Measurements from ENCODE around the gene TP53AIP1.

The TP53AIP1 gene

GRCh38 chr11:128962896-128963295 lies 20.2 kb upstream of the TP53AIP1 start:
- Histone ChIP-seq H3K27ac (ENCODE audit: low read depth, low read length) (no peak overlapping the region), H3K36me3 (ENCODE audit: insufficient read depth, low read length) (no peaks in the 10 kb centered on the region), H3K4me3 (ENCODE audit: low read length) (no peak overlapping the region), H3K4me1 (ENCODE audit: insufficient read depth, low read length) (no peaks in the 10 kb centered on the region), H3K27me3 (ENCODE audit: insufficient read depth, low read length) (no peaks in the 10 kb centered on the region), H3K9ac (ENCODE audit: low read depth, low read length) (no peak overlapping the region), H3K9me3 (ENCODE audit: insufficient read depth, low read depth, low read length) (no peaks in the 10 kb centered on the region)
- 95% methylated on average over 5 of the region's 5 CpGs for WGBS

- WGBS, result 93% methylated on average over 2 of the region's 2 CpGs
- Histone ChIP-seq H3K4me3 (ENCODE audit: low read length) (no peak overlapping the region), H3K36me3 (ENCODE audit: insufficient read depth, low read length) (no peaks in the 10 kb centered on the region), H3K27me3 (ENCODE audit: insufficient read depth, low read length) (no peaks in the 10 kb centered on the region), H3K9ac (ENCODE audit: low read depth, low read length) (no peak overlapping the region), H3K9me3 (ENCODE audit: insufficient read depth, low read depth, low read length) (no peaks in the 10 kb centered on the region), H3K27ac (ENCODE audit: low read depth, low read length) (no peak overlapping the region), H3K4me1 (ENCODE audit: insufficient read depth, low read length) (no peaks in the 10 kb centered on the region)
Measured at GRCh38 chr11:128961645-128962044, 19.0 kb upstream of the TP53AIP1 start.

GRCh38 chr11:128957202-128957482 lies 14.5 kb upstream of the TP53AIP1 start:
- Histone ChIP-seq H3K4me1 (ENCODE audit: insufficient read depth, low read length) (no peaks in the 10 kb centered on the region), H3K9ac (ENCODE audit: low read depth, low read length) (no peak overlapping the region), H3K4me3 (ENCODE audit: low read length) (no peak overlapping the region), H3K9me3 (ENCODE audit: insufficient read depth, low read depth, low read length) (no peaks in the 10 kb centered on the region), H3K36me3 (ENCODE audit: insufficient read depth, low read length) (no peaks in the 10 kb centered on the region), H3K27ac (ENCODE audit: low read depth, low read length) (no peak overlapping the region), H3K27me3 (ENCODE audit: insufficient read depth, low read length) (peaks cover 4% of the 10 kb centered on the region; the same call in 1 of the 2 replicates)
- WGBS, result 92% methylated on average over 8 of the region's 8 CpGs

- H3K4me1 ChIP-seq (ENCODE audit: insufficient read depth, low read length), result no peaks in the 10 kb centered on the region
- no peak overlapping the region for H3K27ac ChIP-seq (ENCODE audit: low read depth, low read length)
- WGBS, result 51% methylated on average over 7 of the region's 8 CpGs
- H3K9me3 ChIP-seq (ENCODE audit: insufficient read depth, low read depth, low read length), result no peaks in the 10 kb centered on the region
- no peak overlapping the region for H3K9ac ChIP-seq (ENCODE audit: low read depth, low read length)
- no peak overlapping the region for H3K4me3 ChIP-seq (ENCODE audit: low read length)
- H3K27me3 ChIP-seq (ENCODE audit: insufficient read depth, low read length), result peaks cover 5% of the 10 kb centered on the region; the same call in 1 of the 2 replicates
- no peaks in the 10 kb centered on the region for H3K36me3 ChIP-seq (ENCODE audit: insufficient read depth, low read length)
Measured at GRCh38 chr11:128956401-128957201, 13.9 kb upstream of the TP53AIP1 start.

- Histone ChIP-seq H3K4me3 (ENCODE audit: low read length) (no peak overlapping the region), H3K9me3 (ENCODE audit: insufficient read depth, low read depth, low read length) (no peaks in the 10 kb centered on the region), H3K9ac (ENCODE audit: low read depth, low read length) (no peak overlapping the region), H3K27me3 (ENCODE audit: insufficient read depth, low read length) (peaks cover 5% of the 10 kb centered on the region; the same call in 1 of the 2 replicates), H3K4me1 (ENCODE audit: insufficient read depth, low read length) (no peaks in the 10 kb centered on the region), H3K36me3 (ENCODE audit: insufficient read depth, low read length) (no peaks in the 10 kb centered on the region), H3K27ac (ENCODE audit: low read depth, low read length) (no peak overlapping the region)
- WGBS, result 69% methylated on average over 3 of the region's 3 CpGs
Measured at GRCh38 chr11:128955636-128956035, 13.0 kb upstream of the TP53AIP1 start.

- Histone ChIP-seq H3K27me3 (ENCODE audit: insufficient read depth, low read length) (peaks cover 5% of the 10 kb centered on the region; the same call in 1 of the 2 replicates), H3K4me3 (ENCODE audit: low read length) (no peak overlapping the region), H3K4me1 (ENCODE audit: insufficient read depth, low read length) (no peaks in the 10 kb centered on the region), H3K9me3 (ENCODE audit: insufficient read depth, low read depth, low read length) (no peaks in the 10 kb centered on the region), H3K9ac (ENCODE audit: low read depth, low read length) (no peak overlapping the region), H3K36me3 (ENCODE audit: insufficient read depth, low read length) (no peaks in the 10 kb centered on the region), H3K27ac (ENCODE audit: low read depth, low read length) (no peak overlapping the region)
- 91% methylated on average over 16 of the region's 16 CpGs for WGBS
Measured at GRCh38 chr11:128953151-128953550, 10.5 kb upstream of the TP53AIP1 start.

GRCh38 chr11:128949791-128950454 lies 7.3 kb upstream of the TP53AIP1 start:
- H3K27me3 ChIP-seq (ENCODE audit: insufficient read depth, low read length), result peaks cover 5% of the 10 kb centered on the region; the same call in 1 of the 2 replicates
- no peak overlapping the region for H3K9ac ChIP-seq (ENCODE audit: low read depth, low read length)
- H3K4me3 ChIP-seq (ENCODE audit: low read length), result no peak overlapping the region
- H3K27ac ChIP-seq (ENCODE audit: low read depth, low read length), result no peak overlapping the region
- 89% methylated on average over 12 of the region's 13 CpGs for WGBS
- no peaks in the 10 kb centered on the region for H3K36me3 ChIP-seq (ENCODE audit: insufficient read depth, low read length)
- no peaks in the 10 kb centered on the region for H3K4me1 ChIP-seq (ENCODE audit: insufficient read depth, low read length)
- H3K9me3 ChIP-seq (ENCODE audit: insufficient read depth, low read depth, low read length), result no peaks in the 10 kb centered on the region

- H3K9me3 ChIP-seq (ENCODE audit: insufficient read depth, low read depth, low read length), result no peaks in the 10 kb centered on the region
- H3K27me3 ChIP-seq (ENCODE audit: insufficient read depth, low read length), result peaks cover 5% of the 10 kb centered on the region; the same call in 1 of the 2 replicates
- no peak overlapping the region for H3K4me3 ChIP-seq (ENCODE audit: low read length)
- H3K36me3 ChIP-seq (ENCODE audit: insufficient read depth, low read length), result no peaks in the 10 kb centered on the region
- 37% methylated on average over 3 of the region's 3 CpGs for WGBS
- no peak overlapping the region for H3K27ac ChIP-seq (ENCODE audit: low read depth, low read length)
- no peaks in the 10 kb centered on the region for H3K4me1 ChIP-seq (ENCODE audit: insufficient read depth, low read length)
- no peak overlapping the region for H3K9ac ChIP-seq (ENCODE audit: low read depth, low read length)
Measured at GRCh38 chr11:128948583-128948982, 5.9 kb upstream of the TP53AIP1 start.

GRCh38 chr11:128947773-128948172 lies 5.1 kb upstream of the TP53AIP1 start:
- H3K4me1 ChIP-seq (ENCODE audit: insufficient read depth, low read length), result no peaks in the 10 kb centered on the region
- 92% methylated on average over 2 of the region's 2 CpGs for WGBS
- H3K9me3 ChIP-seq (ENCODE audit: insufficient read depth, low read depth, low read length), result no peaks in the 10 kb centered on the region
- H3K36me3 ChIP-seq (ENCODE audit: insufficient read depth, low read length), result no peaks in the 10 kb centered on the region
- no peak overlapping the region for H3K27ac ChIP-seq (ENCODE audit: low read depth, low read length)
- H3K4me3 ChIP-seq (ENCODE audit: low read length), result no peak overlapping the region
- peaks cover 8% of the 10 kb centered on the region; the same call in 1 of the 2 replicates for H3K27me3 ChIP-seq (ENCODE audit: insufficient read depth, low read length)
- H3K9ac ChIP-seq (ENCODE audit: low read depth, low read length), result no peak overlapping the region

GRCh38 chr11:128946648-128947047 lies 4.0 kb upstream of the TP53AIP1 start:
- Histone ChIP-seq H3K27me3 (ENCODE audit: insufficient read depth, low read length) (peaks cover 3% of the 10 kb centered on the region; the same call in 1 of the 2 replicates), H3K9me3 (ENCODE audit: insufficient read depth, low read depth, low read length) (no peaks in the 10 kb centered on the region), H3K36me3 (ENCODE audit: insufficient read depth, low read length) (no peaks in the 10 kb centered on the region), H3K27ac (ENCODE audit: low read depth, low read length) (no peak overlapping the region), H3K9ac (ENCODE audit: low read depth, low read length) (no peak overlapping the region), H3K4me3 (ENCODE audit: low read length) (no peak overlapping the region), H3K4me1 (ENCODE audit: insufficient read depth, low read length) (no peaks in the 10 kb centered on the region)
- 95% methylated on average over 2 of the region's 2 CpGs for whole genome bisulfite sequencing

GRCh38 chr11:128943428-128943976 lies 831 bp upstream of the TP53AIP1 start:
- H3K9me3 ChIP-seq (ENCODE audit: insufficient read depth, low read depth, low read length), result no peaks in the 10 kb centered on the region
- H3K9ac ChIP-seq (ENCODE audit: low read depth, low read length), result no peak overlapping the region
- 88% methylated on average over 16 of the region's 16 CpGs for WGBS
- no peaks in the 10 kb centered on the region for H3K36me3 ChIP-seq (ENCODE audit: insufficient read depth, low read length)
- no peak overlapping the region for H3K27ac ChIP-seq (ENCODE audit: low read depth, low read length)
- H3K27me3 ChIP-seq (ENCODE audit: insufficient read depth, low read length), result peaks cover 15% of the 10 kb centered on the region; the same call in 1 of the 2 replicates
- H3K4me3 ChIP-seq (ENCODE audit: low read length), result no peak overlapping the region
- no peaks in the 10 kb centered on the region for H3K4me1 ChIP-seq (ENCODE audit: insufficient read depth, low read length)
